ENCODE results near the gene CLIP1. TPM values are rescaled to one million over a fixed set of nuclear protein-coding genes. Genes with fewer than 3 reads are reported as not detected.
A peak's percentile ranks its signal among the peaks of the same experiment; 100 is the strongest.

Gene CLIP1
- total RNA-seq, 1 donor from 2014 or later = 55.8 TPM

- Mint-ChIP-seq H3K27ac (ENCODE audit: unreplicated experiment) (no peak overlapping the region), H3K9me3 (no peaks in the 10 kb centered on the region), H3K36me3 (ENCODE audit: low read depth) (no peaks in the 10 kb centered on the region), H3K4me1 (no peaks in the 10 kb centered on the region), H3K27me3 (ENCODE audit: low read depth) (no peaks in the 10 kb centered on the region), H3K4me3 (no peak overlapping the region)
- TF ChIP-seq CTCF (conservative IDR thresholded peaks at IDR 0.05) = no peak
- no peak for DNase-seq (ENCODE audit: low read depth, low spot score)
Observed at GRCh38 chr12:122283680-122284079, 138.8 kb downstream of the CLIP1 start.

GRCh38 chr12:122282061-122282460 is 140.4 kb downstream of the CLIP1 start:
- Mint-ChIP-seq H3K27ac (ENCODE audit: unreplicated experiment) (no peak overlapping the region), H3K36me3 (ENCODE audit: low read depth) (no peaks in the 10 kb centered on the region), H3K9me3 (no peaks in the 10 kb centered on the region), H3K27me3 (ENCODE audit: low read depth) (no peaks in the 10 kb centered on the region), H3K4me3 (no peak overlapping the region), H3K4me1 (no peaks in the 10 kb centered on the region)
- no peak for TF ChIP-seq CTCF (conservative IDR thresholded peaks at IDR 0.05)
- DNase-seq (ENCODE audit: low read depth, low spot score) = no peak

GRCh38 chr12:122276242-122276641 is 146.2 kb downstream of the CLIP1 start:
- no peaks in the 10 kb centered on the region for H3K27me3 Mint-ChIP-seq (ENCODE audit: low read depth)
- no peaks in the 10 kb centered on the region for H3K9me3 Mint-ChIP-seq
- no peak for TF ChIP-seq CTCF (conservative IDR thresholded peaks at IDR 0.05)
- H3K36me3 Mint-ChIP-seq (ENCODE audit: low read depth) = no peaks in the 10 kb centered on the region
- no peak overlapping the region for H3K4me3 Mint-ChIP-seq
- no peaks in the 10 kb centered on the region for H3K4me1 Mint-ChIP-seq
- peak overlapping the region; percentile 57 for H3K27ac Mint-ChIP-seq (ENCODE audit: unreplicated experiment)
- no peak for DNase-seq (ENCODE audit: low read depth, low spot score)

GRCh38 chr12:122275459-122275858 is 147.0 kb downstream of the CLIP1 start:
- no peak for DNase-seq (ENCODE audit: low read depth, low spot score)
- Mint-ChIP-seq H3K36me3 (ENCODE audit: low read depth) (no peaks in the 10 kb centered on the region), H3K27me3 (ENCODE audit: low read depth) (no peaks in the 10 kb centered on the region), H3K27ac (ENCODE audit: unreplicated experiment) (no peak overlapping the region), H3K4me3 (no peak overlapping the region), H3K4me1 (no peaks in the 10 kb centered on the region), H3K9me3 (no peaks in the 10 kb centered on the region)
- no peak for TF ChIP-seq CTCF (conservative IDR thresholded peaks at IDR 0.05)

GRCh38 chr12:122266230-122266901 is 156.1 kb downstream of the CLIP1 start, which contains the start of gene VPS33A:
VPS33A (minus strand) TSS chr12:122266494; CDS start chr12:122266408, 86 bp downstream.
- H3K36me3 Mint-ChIP-seq (ENCODE audit: low read depth) = peaks cover 4% of the 10 kb centered on the region
- DNase-seq (ENCODE audit: low read depth, low spot score) = peak; percentile 97
- H3K4me1 Mint-ChIP-seq = peaks cover 20% of the 10 kb centered on the region
- peaks cover 2% of the 10 kb centered on the region for H3K9me3 Mint-ChIP-seq
- TF ChIP-seq CTCF (conservative IDR thresholded peaks at IDR 0.05) = no peak
- peak within 1 kb of the TSS; percentile 96 for H3K27ac Mint-ChIP-seq (ENCODE audit: unreplicated experiment)
- H3K27me3 Mint-ChIP-seq (ENCODE audit: low read depth) = peaks cover 8% of the 10 kb centered on the region
- peak within 1 kb of the TSS; percentile 97 for H3K4me3 Mint-ChIP-seq

Data from neural crest cell (in vitro differentiated cells).